ENCODE data around the gene OR10H4.
"Not testable (repeated sequence)": the region's sequence is repeated elsewhere in the genome, so short reads cannot be mapped to it uniquely, and the experiment has no call there.

OR10H4 gene

DNA sequence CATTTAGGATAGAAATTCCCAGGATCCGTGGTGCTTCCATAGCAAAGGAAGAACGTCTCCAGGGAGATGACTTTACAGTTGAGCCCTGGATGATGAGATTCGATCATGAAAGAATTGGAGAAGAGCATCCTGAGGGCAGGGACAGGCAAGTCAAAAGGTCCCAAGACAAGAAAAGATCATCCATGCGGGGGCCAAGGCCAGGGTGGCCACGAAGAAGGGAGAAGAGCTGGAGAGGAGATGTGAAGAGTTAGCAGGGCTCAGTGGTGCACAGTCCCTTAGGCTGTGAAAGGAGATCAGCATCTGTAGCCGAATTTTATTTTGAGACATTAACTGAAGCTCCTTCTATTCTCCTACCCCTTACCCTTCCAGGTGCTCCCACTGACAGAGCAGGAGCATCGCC lies 28.9 kb downstream of the OR10H4 start:
- TF ChIP-seq SPI1 (IDR thresholded peaks at IDR 0.05; ENCODE audit: low read depth, low read length) (no peak), PAX5 (IDR thresholded peaks at IDR 0.05; ENCODE audit: insufficient read depth, low read length, severe bottlenecking) (no peak), TAF1 (IDR thresholded peaks at IDR 0.05; ENCODE audit: low read depth, low read length) (no peak), POLR2AphosphoS5 (IDR thresholded peaks at IDR 0.05; ENCODE audit: low read depth, low read length) (no peak), POU2F2 (IDR thresholded peaks at IDR 0.05; ENCODE audit: low read depth, low read length) (no peak), POLR2A (IDR thresholded peaks at IDR 0.05; ENCODE audit: low read depth, low read length) (no peak)
- no peak for DNase-seq (ENCODE audit: insufficient read length, low spot score)
- FAIRE-seq = no peak

DNA sequence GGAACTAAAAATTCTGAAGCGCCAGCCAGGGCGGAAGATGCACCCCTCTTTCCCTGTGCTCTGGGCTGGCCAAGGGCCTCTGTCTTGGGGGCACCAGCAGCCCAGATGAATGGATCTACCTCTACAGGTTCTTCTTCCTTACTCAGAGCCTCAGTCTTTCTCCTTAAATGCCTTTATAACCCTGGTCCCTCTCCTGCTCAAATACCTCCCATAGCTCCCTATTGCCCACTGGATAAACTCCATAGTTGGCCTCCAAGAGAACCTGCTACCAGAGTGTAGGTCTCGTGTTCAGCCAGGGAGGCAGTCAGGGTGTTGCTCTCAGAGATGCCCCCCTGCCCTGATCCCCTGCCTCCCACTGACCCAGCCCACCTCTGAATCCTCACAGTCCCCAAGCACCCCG lies 30.5 kb downstream of the OR10H4 start:
- TF ChIP-seq POLR2AphosphoS5 (IDR thresholded peaks at IDR 0.05; ENCODE audit: low read depth, low read length) (no peak), TAF1 (IDR thresholded peaks at IDR 0.05; ENCODE audit: low read depth, low read length) (no peak), PAX5 (IDR thresholded peaks at IDR 0.05; ENCODE audit: insufficient read depth, low read length, severe bottlenecking) (no peak), POLR2A (IDR thresholded peaks at IDR 0.05; ENCODE audit: low read depth, low read length) (no peak), SPI1 (IDR thresholded peaks at IDR 0.05; ENCODE audit: low read depth, low read length) (no peak), POU2F2 (IDR thresholded peaks at IDR 0.05; ENCODE audit: low read depth, low read length) (no peak)
- DNase-seq (ENCODE audit: insufficient read length, low spot score) (no peak), FAIRE-seq (no peak)

DNA sequence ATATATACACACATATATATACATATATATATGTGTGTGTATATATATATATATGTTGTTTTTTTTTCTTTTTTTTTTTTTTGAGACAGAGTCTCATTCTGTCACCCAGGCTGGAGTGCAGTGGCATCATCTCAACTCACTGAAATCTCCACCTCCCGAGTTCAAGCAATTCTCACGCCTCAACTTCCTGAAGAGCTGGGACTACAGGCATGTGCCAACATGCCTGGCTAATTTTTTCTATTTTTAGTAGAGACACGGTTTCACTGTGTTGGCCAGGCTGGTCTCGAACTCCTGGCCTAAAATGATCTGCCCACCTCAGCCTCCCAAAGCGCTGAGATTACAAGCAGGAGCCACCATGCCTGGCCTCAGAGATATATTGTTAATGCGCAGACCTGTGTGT lies 37.0 kb downstream of the OR10H4 start:
- DNase-seq (ENCODE audit: insufficient read length, low spot score); FAIRE-seq: not testable (repeated sequence)

DNA sequence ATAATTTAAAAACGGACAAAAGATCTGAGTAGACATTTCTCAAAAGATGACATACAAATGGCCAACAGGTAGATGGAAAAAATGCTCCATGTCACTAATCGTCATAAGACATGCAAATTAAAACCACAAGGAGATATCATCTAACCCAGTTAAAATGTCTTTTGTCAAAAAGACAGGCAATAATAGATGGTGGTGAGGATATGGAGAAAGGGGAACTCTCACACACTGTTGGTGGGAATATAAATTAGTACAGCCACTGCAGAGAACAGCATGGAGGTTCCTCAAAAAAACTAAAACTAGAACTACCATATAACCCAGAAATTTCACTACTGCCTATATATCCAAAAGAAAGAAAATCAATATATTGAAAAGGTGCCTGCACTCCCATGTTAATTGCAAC lies 37.9 kb downstream of the OR10H4 start:
- DNase-seq (ENCODE audit: insufficient read length, low spot score) (no peak), FAIRE-seq (no peak)
- TF ChIP-seq POLR2AphosphoS5 (IDR thresholded peaks at IDR 0.05; ENCODE audit: low read depth, low read length) (no peak), PAX5 (IDR thresholded peaks at IDR 0.05; ENCODE audit: insufficient read depth, low read length, severe bottlenecking) (no peak), TAF1 (IDR thresholded peaks at IDR 0.05; ENCODE audit: low read depth, low read length) (no peak), POU2F2 (IDR thresholded peaks at IDR 0.05; ENCODE audit: low read depth, low read length) (no peak), POLR2A (IDR thresholded peaks at IDR 0.05; ENCODE audit: low read depth, low read length) (no peak), SPI1 (IDR thresholded peaks at IDR 0.05; ENCODE audit: low read depth, low read length) (no peak)

DNA sequence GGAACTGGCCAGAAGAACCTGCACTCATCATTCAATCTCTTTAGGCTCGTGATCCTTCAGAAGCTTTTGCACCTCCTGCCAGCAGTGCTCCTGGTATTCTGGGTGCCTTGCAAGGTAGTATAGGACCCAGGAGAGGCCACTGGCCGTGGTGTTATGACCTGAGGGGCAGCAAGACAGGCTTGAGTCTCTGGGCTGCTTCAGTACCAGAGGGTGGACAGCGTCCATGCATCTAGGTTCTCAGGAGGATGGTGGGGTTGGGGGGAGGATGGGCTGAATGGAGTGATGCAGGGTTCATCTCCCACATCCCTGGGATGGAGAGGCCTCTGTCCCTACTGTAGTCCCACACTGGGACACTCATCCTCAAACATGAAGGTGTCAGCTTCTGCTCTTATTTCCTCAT lies 41.1 kb downstream of the OR10H4 start:
- TF ChIP-seq PAX5 (IDR thresholded peaks at IDR 0.05; ENCODE audit: insufficient read depth, low read length, severe bottlenecking) (no peak), POU2F2 (IDR thresholded peaks at IDR 0.05; ENCODE audit: low read depth, low read length) (no peak), POLR2AphosphoS5 (IDR thresholded peaks at IDR 0.05; ENCODE audit: low read depth, low read length) (no peak), POLR2A (IDR thresholded peaks at IDR 0.05; ENCODE audit: low read depth, low read length) (no peak), SPI1 (IDR thresholded peaks at IDR 0.05; ENCODE audit: low read depth, low read length) (no peak), TAF1 (IDR thresholded peaks at IDR 0.05; ENCODE audit: low read depth, low read length) (no peak)
- DNase-seq (ENCODE audit: insufficient read length, low spot score) (no peak), FAIRE-seq (no peak)

DNA sequence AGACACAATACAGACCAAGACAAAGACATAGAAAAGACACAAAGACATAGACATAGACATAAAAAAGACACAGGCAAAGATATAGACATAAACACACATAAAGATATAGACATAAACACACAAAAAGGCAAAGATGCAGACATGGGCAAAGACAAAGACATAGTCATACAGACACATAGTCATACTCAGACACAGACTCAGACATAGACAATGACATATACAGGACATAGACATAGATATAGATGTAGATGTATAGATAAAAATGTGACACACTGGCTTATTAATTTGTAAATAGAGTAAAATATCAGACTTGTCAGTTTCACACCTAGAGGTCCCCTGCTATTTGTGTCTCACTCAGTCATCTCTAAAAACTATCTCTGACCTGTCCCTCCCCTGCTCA lies 42.8 kb downstream of the OR10H4 start:
- DNase-seq (ENCODE audit: insufficient read length, low spot score) = no peak
- TF ChIP-seq SPI1 (IDR thresholded peaks at IDR 0.05; ENCODE audit: low read depth, low read length) (no peak), TAF1 (IDR thresholded peaks at IDR 0.05; ENCODE audit: low read depth, low read length) (no peak), POLR2A (IDR thresholded peaks at IDR 0.05; ENCODE audit: low read depth, low read length) (no peak), PAX5 (IDR thresholded peaks at IDR 0.05; ENCODE audit: insufficient read depth, low read length, severe bottlenecking) (no peak), POLR2AphosphoS5 (IDR thresholded peaks at IDR 0.05; ENCODE audit: low read depth, low read length) (no peak), POU2F2 (IDR thresholded peaks at IDR 0.05; ENCODE audit: low read depth, low read length) (no peak)
- FAIRE-seq = no peak

DNA sequence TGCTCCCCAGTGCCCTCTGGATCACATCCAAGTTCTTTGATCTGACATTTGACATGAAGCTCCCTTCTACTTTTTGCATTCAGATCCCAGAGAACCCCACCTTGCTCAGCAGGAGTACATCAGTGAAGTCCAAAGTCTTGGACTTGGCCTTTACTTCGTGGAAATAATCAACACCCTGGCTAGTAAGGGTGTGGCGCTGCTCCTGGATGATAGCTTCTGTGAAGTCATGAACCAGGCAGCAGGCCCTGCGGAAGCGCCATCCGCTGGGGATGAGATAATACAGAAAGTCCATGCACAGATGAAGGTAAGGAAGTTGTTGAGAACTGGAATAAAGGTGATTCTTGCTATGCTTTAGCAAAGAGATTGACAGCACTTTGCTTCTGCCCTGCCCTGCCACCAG lies 43.2 kb downstream of the OR10H4 start:
- DNase-seq (ENCODE audit: insufficient read length, low spot score) (no peak), FAIRE-seq (no peak)
- TF ChIP-seq TAF1 (IDR thresholded peaks at IDR 0.05; ENCODE audit: low read depth, low read length) (no peak), POU2F2 (IDR thresholded peaks at IDR 0.05; ENCODE audit: low read depth, low read length) (no peak), PAX5 (IDR thresholded peaks at IDR 0.05; ENCODE audit: insufficient read depth, low read length, severe bottlenecking) (no peak), SPI1 (IDR thresholded peaks at IDR 0.05; ENCODE audit: low read depth, low read length) (no peak), POLR2A (IDR thresholded peaks at IDR 0.05; ENCODE audit: low read depth, low read length) (no peak), POLR2AphosphoS5 (IDR thresholded peaks at IDR 0.05; ENCODE audit: low read depth, low read length) (no peak)

DNA sequence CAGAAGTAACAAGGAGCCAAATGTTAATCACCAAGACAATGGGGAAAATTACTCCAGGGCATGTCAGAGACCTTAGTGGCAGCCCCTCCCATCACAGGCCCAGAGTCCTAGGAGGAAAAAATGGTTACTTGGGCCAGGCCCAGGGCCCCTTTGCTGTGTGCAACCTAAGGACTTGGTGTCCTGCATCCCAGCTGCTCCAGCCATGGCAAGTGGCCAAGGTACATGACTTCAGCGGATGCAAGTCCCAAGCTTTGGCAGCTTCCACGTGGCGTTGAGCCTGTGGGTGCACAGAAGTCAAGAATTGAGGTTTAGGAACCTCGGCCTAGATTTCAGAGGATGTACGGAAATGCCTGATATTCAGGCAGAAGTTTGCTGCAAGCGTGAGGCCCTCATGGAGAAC lies 46.7 kb downstream of the OR10H4 start:
- DNase-seq (ENCODE audit: insufficient read length, low spot score) (no peak), FAIRE-seq (no peak)
- no peak for TF ChIP-seq POLR2AphosphoS5 (IDR thresholded peaks at IDR 0.05; ENCODE audit: low read depth, low read length)
- no peak for TF ChIP-seq PAX5 (IDR thresholded peaks at IDR 0.05; ENCODE audit: insufficient read depth, low read length, severe bottlenecking)
- no peak for TF ChIP-seq SPI1 (IDR thresholded peaks at IDR 0.05; ENCODE audit: low read depth, low read length)
- no peak for TF ChIP-seq TAF1 (IDR thresholded peaks at IDR 0.05; ENCODE audit: low read depth, low read length)
- no peak for TF ChIP-seq POLR2A (IDR thresholded peaks at IDR 0.05; ENCODE audit: low read depth, low read length)
- TF ChIP-seq POU2F2 (IDR thresholded peaks at IDR 0.05; ENCODE audit: low read depth, low read length) = no peak

DNA sequence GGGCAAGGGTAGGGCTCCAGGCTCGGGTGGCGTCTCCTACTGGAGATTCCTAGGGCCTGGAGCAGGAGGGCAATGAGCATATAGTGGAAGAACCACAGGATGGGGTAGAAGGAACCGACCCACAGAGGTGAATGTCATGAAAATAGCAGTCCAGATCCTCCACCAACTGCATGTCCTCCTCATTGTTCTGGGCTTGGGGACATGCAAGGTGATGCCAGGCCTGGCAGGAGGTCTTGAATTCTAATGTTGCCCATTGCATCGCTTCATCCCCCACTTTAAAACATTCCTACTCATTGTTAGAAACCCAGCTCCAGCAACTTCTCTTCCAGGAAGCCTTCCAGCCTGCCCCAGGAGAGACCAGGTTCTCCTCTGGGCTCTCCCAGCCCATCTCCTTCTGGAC lies 49.4 kb downstream of the OR10H4 start:
- no peak for TF ChIP-seq PAX5 (IDR thresholded peaks at IDR 0.05; ENCODE audit: insufficient read depth, low read length, severe bottlenecking)
- TF ChIP-seq POU2F2 (IDR thresholded peaks at IDR 0.05; ENCODE audit: low read depth, low read length) = no peak
- TF ChIP-seq TAF1 (IDR thresholded peaks at IDR 0.05; ENCODE audit: low read depth, low read length) = no peak
- no peak for TF ChIP-seq SPI1 (IDR thresholded peaks at IDR 0.05; ENCODE audit: low read depth, low read length)
- TF ChIP-seq POLR2AphosphoS5 (IDR thresholded peaks at IDR 0.05; ENCODE audit: low read depth, low read length) = no peak
- no peak for TF ChIP-seq POLR2A (IDR thresholded peaks at IDR 0.05; ENCODE audit: low read depth, low read length)
- DNase-seq (ENCODE audit: insufficient read length, low spot score) = no peak
- FAIRE-seq = no peak

Measured in GM12891 (cell line).